A549 treated with DMSO at 1 μM for 4 hours (cell line): ENCODE data around the gene CST9. TPM values are rescaled to one million over a fixed set of nuclear protein-coding genes. Genes with fewer than 3 reads are reported as not detected.

Experiments used
- total RNA-seq: library from RNA; stranded (reverse); fragments of 200-300 nt; extraction: Qiagen RNA extraction; gene quantifications from 5 replicates; pipeline ENCODE4 v1.2.3, GENCODE V29; 2022; ENCODE audit warnings: low read depth

The CST9 gene, protein sequence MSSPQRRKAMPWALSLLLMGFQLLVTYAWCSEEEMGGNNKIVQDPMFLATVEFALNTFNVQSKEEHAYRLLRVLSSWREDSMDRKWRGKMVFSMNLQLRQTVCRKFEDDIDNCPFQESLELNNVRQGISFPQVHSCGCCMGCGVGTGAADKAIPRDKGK
- total RNA-seq, result not detected in 5 replicates

DNA sequence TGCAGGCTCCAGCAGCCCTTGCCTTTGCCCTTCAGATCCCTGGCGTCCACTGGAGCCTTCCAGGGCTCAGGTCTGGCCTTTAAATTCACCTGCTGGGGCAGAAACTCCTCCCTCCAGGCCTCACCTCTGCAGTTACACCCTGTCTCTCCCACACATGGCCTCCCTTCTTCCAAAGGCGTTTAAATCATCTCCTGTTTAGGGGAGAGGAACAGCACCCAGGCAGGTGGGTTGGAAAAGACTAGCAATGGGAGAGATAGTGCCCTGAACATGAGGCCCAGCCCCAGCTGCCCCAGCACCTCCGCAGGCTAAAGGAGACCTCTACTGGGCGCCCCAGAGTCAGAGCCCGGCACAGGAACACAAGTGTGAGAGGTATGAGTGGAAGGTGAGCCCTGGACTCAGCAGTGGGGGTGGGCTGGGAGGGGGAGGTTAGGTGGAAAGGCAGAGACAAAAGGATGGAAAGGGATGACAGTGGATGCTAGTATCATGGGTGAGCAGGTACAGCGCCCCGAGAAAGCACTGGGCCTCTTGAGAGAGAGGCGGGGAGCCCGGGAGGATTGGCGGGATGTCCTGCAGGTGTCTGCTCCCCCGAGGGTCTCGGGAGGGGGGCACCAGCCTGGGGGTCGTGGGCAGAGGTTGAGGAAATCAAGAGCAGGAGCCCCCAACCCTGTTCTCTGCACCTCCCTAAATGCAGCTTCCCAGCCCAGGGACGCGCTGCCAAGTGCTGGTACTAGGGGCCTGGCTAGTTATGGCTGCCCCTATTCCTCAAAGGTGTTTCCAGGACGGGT, at the start of gene CST9:
Gene CST9, minus strand, starts transcription at position 51 of the 785 bp plus-strand sequence. CDS start 53 bp downstream, outside the sequence.

GRCh38 chr20:23637282-23638221, 31.8 kb upstream of the CST9 start, which contains the start of gene CST3:
Gene CST3, minus strand, starts transcription at chr20:23637955. Its CDS starts 93 bp downstream, at chr20:23637862.

GRCh38 chr20:23568320-23568970, 37.3 kb downstream of the CST9 start, which contains the start of gene CST9L:
Gene CST9L, minus strand, starts transcription at chr20:23568484. Its CDS starts 34 bp downstream, at chr20:23568450.

Other genes with a start within 250 kb of the CST9 start
- 9.5 to 13.2 TPM (median 11.6 TPM) in 5 replicates for gene GZF1, start 243.7 kb downstream of the CST9 start, total RNA-seq
- 3.2 to 4.2 TPM (median 3.9 TPM) in 5 replicates for gene NAPB, start 184.4 kb downstream of the CST9 start, total RNA-seq
- not detected in 5 replicates for gene CSTL1, start 166.2 kb downstream of the CST9 start, total RNA-seq
- gene CST11, start 153.0 kb downstream of the CST9 start, total RNA-seq, result not detected in 5 replicates
- gene CST8, start 114.8 kb downstream of the CST9 start, total RNA-seq, result not detected in 5 replicates
- gene CST9L, start 37.4 kb downstream of the CST9 start, total RNA-seq, result not detected in 5 replicates
- 234 to 361 TPM (median 335 TPM) in 5 replicates for gene CST3, start 32.0 kb upstream of the CST9 start, total RNA-seq
- gene CST4, start 83.1 kb upstream of the CST9 start, total RNA-seq, result not detected in 5 replicates
- 0.35 to 1.9 TPM (median 0.94 TPM) in 5 replicates for gene CST1, start 145.0 kb upstream of the CST9 start, total RNA-seq
- gene CST2, start 220.8 kb upstream of the CST9 start, total RNA-seq, result 0.14 to 0.52 TPM (median 0.28 TPM) in 3 of 5 replicates, not detected in the others